CD4-positive, alpha-beta T cell treated with Interleukin-21 for 1 hour (primary cell): ENCODE measurements around the gene CROCC2.

ENCODE experiments used
- DNase-seq: peaks from one replicate; pipeline ENCODE4 v3.0.0-alpha.2; 2020

The CROCC2 gene

DNA sequence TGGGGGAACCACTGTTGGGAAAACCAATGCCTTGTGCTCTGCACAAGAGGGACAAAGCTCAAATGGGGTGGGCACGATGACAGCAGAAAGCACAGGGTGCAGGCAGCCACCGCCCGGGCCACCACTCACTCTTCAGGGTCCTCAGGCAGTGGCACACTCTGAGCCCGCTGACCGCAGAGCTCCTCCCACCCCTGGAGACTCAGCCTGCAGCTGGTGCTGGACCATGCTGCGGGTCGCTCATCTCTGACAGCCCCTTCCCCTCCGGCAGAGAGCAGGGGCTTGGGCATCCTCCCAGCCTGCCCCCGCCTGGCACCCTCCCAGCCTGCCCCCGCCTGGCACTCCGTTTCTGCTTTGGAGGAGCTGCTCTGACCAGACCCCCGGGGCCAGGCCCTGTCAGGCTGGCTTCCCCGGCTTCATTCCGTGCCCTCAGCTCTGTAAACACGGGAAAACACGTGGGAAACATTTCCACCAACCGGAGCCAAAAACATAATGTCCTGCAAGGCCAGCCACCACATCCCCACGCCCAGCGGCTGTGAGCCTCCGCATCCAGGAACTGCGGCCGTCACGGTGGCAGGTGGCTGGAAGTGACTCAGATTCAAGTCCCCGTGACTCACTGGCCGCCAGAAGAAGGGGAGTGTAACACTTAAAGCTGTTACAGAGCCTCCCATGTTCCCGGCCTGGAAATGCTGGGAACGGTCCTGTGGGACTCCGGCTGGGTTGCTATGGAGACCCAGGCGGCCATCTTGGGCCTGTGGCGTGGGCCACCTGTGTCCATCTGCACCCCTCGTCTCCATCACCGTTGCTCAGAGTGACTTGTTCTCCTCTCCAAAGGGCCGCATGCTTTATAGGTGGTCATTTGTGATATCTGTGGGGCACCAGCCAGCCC, 85.5 kb downstream of the CROCC2 start:
- no peak for DNase-seq

DNA sequence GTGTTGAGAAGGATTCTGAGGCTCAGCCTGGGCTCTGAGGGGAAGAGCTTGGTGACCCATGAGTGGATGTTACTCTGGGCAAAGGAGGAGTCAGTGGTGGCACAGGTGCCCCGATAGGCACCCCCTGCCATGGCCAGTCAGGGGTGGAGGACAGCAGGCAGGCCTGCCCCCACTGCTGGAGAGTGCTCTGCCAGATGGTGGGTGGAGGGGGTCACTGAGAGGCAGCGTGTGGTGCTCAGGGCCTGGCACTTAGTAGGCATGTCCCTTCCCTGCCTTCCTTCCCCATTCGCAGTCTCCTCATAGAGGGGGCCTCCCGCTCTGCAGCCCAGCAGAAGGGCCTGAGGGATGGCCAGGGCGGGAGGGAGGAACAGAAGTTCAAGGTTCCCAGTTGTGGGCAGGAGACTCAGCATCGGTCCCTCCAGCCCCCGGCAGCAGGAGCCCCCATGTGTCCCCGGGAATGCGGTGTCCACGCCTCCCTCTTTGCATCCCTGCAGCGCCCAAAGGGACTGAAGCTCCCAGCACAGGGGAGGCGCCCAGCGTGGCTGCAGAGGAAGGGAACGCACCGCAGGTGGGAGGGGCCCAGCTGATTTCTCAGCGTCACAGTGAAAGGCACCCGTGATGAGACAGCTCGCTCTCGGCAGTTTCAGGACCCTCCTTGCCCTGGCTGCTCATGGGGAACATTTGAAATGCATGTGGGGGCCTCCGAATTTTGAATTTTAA, 86.6 kb downstream of the CROCC2 start:
- DNase-seq, result no peak

DNA sequence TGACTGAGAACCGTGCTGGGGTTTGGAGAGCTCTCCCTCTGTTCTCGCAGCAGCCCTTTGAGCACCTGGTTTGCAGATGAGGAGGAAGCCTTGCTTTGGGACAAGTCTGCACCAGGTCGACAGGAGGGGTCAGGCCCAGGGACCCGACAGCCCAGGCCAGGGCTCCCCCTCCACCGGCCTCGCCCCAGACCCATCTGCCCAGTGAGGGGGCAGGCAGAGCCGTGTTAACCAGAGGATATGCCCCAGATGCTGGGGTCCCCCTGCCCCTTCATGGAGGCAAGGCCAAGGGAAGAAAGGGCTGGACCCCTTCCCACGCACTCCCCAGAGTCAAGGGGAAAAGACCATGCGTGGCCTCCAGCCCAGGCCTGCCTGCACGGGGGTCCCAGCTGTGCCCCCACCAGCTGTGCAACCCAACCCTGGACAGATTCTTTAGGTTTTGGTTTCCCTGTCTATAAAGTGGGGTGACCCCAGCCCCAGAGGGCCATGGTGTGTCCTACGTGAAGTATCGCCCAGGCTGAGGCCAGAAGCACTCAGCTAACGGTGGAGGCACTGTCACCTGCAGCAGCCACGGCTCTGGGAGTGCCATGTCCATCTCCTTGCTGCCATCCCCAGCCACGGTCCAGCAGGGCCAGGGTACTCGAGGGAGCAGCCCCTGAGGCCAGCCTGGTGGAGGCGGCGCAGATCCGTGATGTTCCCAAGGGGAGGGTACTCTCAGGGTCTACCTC, 87.5 kb downstream of the CROCC2 start:
- DNase-seq, result no peak

GRCh38 chr2:240994171-240994896, 88.2 kb downstream of the CROCC2 start:
- no peak for DNase-seq

DNA sequence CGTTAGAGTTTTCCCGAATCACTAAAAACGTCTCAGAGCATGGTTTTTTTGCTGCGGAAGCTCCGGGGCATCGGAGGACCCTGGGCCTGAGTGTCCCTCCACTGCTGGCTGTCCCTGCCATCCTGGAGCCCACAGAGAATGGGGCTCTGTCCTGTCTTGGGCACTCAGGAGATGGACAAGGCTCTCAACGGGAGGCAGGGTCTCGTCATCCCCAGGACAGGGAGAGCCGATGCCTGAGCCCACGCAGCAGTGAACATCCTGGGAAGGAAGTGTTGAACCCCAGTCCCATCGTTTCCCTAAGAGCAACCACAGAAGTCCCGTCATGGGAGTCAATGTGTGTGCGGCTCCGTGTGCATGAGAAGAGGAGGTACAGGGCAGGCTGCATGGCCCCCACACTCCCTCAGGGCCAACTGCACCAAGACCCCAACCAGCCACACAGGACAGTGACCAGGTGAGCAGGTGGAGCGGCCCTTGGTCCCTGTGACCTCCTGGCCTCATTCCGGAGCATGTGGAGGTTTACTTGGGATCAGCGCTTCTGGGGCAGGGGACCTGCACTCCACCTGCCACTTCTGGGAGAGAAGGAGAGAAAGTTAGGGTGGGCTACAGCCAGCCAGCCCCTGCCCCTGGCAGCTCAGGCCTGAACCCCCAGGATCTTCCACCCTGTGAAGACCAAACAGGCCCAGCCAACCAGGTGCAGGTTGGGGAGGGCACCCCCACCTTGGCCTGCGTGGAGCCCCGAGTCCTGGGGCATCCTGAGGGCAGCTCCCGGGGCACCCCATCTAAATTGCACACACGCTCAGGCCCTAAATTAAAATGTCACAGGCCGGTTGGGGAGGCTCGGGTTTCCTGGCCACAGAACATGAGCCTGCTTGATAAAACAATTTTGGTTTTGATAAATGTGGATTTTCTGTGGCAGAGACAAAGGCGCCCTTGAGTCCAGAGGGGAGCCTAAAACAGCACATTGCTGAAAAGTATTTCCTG, 89.2 kb downstream of the CROCC2 start:
- no peak for DNase-seq

- no peak for DNase-seq
Measured at GRCh38 chr2:240996161-240996833, 90.2 kb downstream of the CROCC2 start.

DNA sequence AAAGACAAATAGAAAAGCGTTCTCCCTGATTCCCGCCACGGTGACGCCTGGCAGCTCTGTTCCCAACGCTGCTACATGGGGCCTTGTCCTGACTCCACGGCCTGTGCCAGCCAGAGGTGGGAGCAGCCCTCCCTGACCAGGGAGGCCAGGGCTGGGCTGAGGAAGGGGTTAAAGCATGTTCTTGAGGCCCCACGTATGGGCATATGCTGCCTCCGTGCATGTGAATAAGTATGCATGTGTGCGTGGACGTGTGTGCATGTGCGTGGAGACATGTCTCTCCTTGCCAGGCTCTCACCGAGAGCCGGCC, 90.7 kb downstream of the CROCC2 start:
- DNase-seq, result no peak

DNA sequence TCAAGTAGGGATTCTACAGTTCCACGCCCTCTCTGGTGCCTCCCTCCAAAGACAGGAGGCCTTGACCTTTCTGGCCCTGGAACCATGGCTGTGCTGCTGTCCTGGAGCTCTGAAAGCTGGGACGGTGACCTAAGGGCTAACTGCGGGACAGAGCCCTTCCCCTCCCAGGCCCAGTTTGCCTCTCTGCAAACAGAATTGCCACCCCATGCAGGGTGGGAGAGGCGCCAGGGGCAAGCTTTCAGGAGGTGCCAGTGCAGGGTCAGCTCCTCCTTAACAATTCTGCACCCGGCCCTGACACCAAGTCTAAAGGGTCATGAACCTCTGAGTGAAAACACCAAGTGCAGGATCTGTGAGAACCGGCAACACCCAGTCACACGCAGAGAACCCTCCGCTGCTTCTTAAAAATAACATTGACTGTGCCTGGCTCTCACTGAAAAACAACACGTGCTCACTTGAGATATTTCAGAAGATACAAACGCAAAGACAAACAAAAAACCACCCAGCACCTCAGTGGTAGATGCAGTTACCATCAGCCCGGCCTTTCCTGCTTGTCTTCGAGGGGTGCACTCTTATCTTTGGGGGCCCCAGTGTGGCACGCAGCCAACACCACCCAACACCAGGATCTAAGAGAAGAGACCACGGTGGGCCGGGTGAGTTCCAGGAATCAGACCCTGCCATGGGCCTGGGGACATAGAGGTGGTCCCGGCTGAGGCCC, 91.2 kb downstream of the CROCC2 start:
- peak; percentile 8 for DNase-seq

DNA sequence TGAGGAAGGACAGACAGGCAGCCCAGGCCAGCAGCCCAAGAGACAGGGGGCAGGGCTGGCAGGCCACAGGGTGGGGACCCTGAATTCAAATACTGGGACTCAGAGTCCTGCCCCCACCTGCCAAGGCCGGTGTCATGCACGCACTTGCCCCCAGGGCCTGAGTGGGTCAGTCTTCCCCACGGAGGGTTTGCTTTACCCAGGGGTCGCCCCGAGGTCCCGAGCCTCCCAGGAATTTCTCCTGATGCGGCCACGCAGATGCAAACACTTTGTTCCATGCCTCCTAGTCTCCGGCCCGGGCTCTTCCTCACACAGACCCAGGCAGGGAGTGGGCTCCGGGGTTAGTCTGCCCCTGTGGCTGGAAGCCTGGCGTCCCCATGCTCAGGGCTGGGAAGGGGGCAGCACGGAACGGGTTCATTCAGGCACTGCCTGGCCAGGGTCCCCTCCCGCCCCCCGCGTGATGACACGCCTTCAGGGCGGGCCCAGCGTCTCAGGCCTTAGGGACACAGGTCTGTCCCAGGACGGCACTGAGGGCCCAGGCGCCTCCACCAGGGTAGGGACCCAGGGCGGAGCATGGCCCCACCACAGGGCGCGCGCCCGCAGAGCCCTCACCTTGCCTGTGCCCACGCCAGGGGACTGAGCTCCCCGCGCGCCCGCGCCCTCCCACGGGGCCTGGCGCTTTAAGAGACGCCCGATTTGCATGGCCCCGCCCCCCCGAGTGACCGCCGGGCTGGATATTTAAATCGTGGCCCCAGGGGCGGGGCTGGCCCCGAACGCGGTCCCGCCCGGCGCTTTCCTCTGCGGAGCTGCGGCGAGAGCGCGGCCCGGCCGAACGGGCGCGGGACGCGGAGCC, 91.9 kb downstream of the CROCC2 start, which contains the start of gene SNED1:
SNED1 (plus strand) TSS at position 763 of the 850 bp plus-strand sequence. CDS start 220 bp downstream, outside the sequence.
- DNase-seq, result peak; percentile 53

GRCh38 chr2:240998706-240998994, 92.5 kb downstream of the CROCC2 start:
- DNase-seq, result no peak

- DNase-seq, result no peak
Measured at GRCh38 chr2:240998995-240999791, 93.1 kb downstream of the CROCC2 start.

DNA sequence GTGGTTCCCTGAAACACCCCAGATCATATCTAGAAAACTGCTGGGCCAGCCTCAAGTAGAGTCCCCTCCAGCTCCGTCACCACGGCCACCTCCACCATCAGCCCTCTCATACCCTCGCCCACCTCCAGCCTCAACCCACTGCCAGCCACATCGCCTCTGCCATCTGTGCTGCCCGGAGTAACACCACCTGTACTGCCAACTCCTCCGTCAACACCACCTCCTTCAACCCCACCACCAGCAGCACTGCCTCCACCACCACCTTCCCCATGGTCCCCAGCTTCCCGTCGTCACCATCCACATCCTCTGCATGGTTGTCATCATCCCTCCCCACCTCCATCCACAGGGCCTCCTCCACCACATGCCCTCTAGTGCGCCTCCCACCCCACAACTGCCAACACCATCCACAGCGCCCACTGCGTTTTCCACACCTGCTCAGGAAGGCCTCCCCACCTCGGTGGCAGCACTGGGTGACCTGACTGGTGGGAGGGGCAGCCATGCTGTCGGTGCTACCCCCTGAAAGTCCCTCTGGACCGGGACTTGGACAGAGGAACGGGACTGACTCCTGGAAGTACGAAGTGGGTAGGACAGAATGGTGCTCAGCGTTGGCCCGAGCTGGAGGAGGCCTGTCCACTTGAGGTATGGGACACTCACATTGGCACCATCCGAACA, 93.9 kb downstream of the CROCC2 start:
- no peak for DNase-seq

DNA sequence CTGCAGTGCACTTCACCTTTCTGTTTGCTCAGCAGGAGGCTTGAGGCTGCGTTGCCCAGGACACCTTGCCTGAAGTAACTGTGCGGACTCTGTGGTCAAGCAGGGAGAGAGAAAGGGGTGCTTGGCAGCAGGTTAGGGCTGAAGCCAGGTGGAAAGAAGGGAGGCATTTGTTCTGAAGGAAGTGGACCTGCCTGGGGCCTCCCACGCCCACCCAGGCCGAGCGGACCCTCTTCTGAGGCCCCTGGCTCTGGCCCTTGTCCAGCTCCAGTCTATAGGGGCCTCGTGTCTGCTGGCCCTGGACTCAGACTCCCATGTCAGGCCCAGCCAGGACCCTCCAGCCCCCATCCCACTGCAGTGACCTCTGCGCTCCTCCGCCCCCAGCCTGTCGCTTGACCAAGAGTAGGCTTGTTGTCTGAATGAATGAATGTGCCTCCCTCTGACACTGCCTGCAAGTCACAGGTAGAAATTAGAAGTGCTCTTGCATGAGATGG, 94.7 kb downstream of the CROCC2 start:
- DNase-seq, result no peak

DNA sequence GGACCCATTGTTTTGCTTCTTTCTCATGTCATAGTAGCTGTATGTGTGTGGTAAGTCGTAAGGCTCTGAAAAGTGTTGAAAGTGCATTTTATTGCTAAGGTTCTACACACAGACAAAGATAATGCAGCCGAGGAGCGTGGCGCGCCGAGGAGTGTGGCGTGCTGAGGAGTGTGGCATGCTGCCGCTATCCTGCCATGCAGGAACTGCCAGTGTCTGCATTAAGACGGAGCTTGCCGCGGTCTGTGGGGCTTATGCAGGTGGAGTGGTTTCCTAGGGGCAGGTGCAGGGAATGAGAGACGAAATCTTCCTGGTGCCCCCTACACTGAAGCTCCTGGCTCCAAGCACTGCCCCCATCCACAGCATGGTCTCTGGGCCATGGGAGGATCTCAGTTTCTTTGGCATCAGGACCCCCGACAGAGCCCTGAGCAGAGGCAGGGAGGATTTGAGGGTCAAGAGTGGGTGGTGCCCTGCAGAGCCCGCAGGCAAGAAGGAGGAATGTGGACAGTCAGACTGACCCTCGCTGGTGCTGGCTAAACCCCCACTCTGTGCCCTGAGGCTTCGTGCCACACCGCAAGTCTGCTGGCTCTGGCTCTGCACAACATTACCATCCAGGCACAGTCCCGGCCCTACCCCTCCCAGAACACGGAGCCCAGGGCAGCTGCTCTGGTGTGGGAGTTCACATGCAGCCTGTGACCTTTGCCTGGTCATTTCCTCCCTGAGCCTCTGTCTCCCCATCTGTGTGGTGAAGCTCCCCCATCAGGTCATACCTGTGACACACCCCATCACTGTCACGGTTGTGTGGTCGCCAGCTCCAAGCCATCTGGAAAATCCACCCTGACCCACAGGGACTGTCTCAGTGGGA, 95.5 kb downstream of the CROCC2 start:
- no peak for DNase-seq

DNA sequence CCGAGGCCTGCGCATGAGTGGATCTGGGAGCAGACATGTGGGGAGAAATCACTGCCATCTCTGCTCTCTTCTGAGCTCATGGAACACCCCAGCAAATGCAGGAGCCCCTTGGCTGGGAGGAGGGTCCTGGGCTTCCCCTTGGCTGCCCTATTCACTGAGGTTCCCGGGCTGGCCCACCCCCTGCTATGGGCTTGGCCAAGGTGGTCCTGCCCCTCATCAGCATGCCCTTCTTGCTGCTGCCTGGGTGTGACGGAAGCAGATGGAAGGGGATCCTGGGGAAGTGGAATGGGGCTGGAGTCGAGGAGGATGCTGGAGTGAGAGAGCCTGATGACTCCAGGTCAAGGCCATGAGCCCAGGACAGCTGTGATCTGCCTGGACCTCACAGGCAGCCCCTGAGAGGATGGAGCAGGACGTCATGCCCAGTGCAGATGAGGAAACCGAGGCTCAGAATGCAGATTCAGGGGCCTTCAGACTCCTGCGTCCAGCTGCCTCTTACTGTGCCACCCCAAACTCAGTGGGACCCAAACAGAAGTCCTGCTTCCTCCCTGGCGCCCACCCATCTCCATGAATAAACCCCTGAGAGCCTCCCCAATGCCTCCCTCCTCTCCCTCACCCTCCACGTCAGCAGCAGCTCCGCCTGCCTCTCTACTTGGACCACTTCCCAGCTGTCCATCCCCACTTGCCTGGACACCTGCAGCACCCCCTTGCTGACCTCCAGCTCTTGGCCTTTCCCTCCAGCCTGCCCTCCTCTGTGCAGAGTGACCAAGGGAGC, 96.3 kb downstream of the CROCC2 start:
- DNase-seq, result no peak

GRCh38 chr2:241003047-241003360, 96.9 kb downstream of the CROCC2 start:
- no peak for DNase-seq
